ENCODE results near the gene TMEM184B. TPM values are rescaled to one million over a fixed set of nuclear protein-coding genes. Genes with fewer than 3 reads are reported as not detected.

The TMEM184B gene
- total RNA-seq, 1 experiment from 2014 or later, result 54.2 TPM

DNA sequence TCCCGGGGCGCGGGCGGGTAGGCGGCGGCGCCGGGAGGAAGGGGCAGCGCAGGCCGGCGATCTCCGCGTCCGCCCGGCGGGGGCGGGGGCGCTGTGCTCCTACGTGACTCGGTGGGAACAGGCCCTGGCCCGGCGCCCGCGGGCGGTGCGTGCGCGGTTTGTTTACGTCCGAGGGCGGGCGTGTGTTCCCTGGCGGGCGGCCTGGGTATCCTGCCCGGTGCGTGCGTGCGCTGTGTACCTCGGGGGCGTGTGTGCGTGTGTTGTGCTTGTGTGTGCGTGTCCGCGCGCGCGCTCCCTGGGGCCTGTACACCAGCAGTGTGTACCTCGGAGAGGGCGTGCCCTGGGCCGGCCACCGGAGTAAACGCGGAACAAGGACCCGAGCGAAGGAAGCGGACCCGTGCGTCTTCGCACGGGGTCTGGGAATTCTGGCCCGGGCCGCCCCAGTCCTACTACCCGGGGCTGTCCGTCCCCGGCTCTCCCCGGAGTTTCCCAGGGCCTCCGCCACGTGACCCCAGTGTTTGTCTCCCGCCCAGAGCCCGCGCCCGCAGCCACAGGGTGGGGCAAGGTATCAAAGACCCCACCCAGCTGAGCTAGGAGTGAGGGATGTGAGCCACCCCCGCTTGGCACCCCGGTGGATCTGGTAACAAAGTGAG, 70.2 kb downstream of the TMEM184B start:
- POLR2A ChIA-PET, result interaction anchor here (0.5 to 0.6 kb wide), 3 partner anchors 23 to 1427 kb away, joined by 3 to 14 read pairs (median 4); partner anchors contain the start of gene IFT27
- Histone ChIP-seq H3K27me3 (ENCODE audit: control insufficient read depth, insufficient read depth, low read length) (no peaks in the 10 kb centered on the region), H3K4me1 (ENCODE audit: control insufficient read depth, insufficient read depth, low read length) (no peaks in the 10 kb centered on the region; the same call in 1 of the 2 replicates), H3K4me3 (ENCODE audit: low read depth in 2 of 2, low read length in 2 of 2) (peak overlapping the region; percentile 62 to 93), H3K36me3 (ENCODE audit: control insufficient read depth, insufficient read depth, low read length) (no peaks in the 10 kb centered on the region; the same call in 1 of the 2 replicates), H3K27ac (ENCODE audit: low read length) (peak overlapping the region; percentile 52; the same call in 1 of the 2 replicates), H3K9me3 (ENCODE audit: control insufficient read depth, insufficient read depth, low read depth, low read length) (no peaks in the 10 kb centered on the region)
- ATAC-seq (peak; percentile 65), DNase-seq (ENCODE audit: low read depth, low spot score) (no peak)
- CTCF ChIA-PET, result interaction anchor here (0.6 kb wide), 2 partner anchors 12 to 143 kb away, joined by 3 to 6 read pairs; no protein-coding TSS in a partner anchor
- in situ Hi-C loops (cut with HindIII; ENCODE audit: low pct_unique_long_range_greater_than_20kb, low sequenced_read_pairs), result no loop called here
- TF ChIP-seq SIN3A (IDR thresholded peaks at IDR 0.05; ENCODE audit: borderline replicate concordance, insufficient read depth, low read depth, low read length) (peak; percentile 62; the same call in 1 of the 2 replicates), TCF7L2 (IDR thresholded peaks at IDR 0.05; ENCODE audit: low read depth, low read length) (no peak)
- intact Hi-C loops (cut with micrococcal nuclease; ENCODE audit: unreplicated experiment), result no loop called here
- BruUV-seq (replicated peaks), result no TSS peak

DNA sequence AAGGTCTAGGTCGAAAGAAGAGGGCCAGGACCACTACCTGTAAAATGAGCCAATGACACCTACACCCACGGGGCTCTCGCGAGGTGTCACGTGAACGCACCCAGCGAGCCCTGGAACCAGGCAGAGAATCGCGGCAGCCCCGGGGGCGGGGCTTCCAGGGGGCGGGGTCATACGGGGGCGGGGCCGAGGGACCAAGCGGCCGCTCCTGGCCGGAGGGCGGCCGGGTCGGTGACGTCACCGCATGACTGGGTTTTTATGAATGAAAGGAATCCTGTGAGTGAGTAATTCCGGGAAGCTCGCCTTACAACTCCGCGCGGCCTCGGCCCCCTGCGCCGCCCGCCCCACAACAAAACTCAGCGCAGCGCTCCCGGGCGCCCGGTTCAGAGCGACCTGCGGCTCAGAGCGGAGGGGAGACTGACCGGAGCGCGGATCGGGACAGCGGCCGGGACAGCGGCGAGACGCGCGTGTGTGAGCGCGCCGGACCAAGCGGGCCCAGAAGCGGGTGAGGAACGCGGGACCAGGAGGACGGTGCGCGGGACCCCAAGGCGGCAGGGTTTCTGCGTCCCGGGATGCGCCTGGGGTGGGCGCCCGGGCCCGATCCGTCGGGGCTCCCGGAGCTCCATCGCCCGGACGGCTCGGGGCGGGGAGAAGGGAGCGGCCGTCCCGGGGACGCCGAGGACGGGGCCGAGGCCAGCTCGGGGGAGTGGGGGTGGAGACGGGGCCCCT, 70.9 kb downstream of the TMEM184B start, which contains the start of gene MAFF:
Gene MAFF, plus strand, starts transcription at position 284 of the 726 bp plus-strand sequence. CDS start 11,860 bp downstream, outside the sequence.
- ChIA-PET POLR2A (interaction anchor here (0.5 to 0.6 kb wide), 3 partner anchors 22 to 1426 kb away, joined by 3 to 14 read pairs (median 4); partner anchors contain the start of gene IFT27), CTCF (interaction anchor here (0.6 kb wide), 2 partner anchors 11 to 142 kb away, joined by 3 to 6 read pairs; no protein-coding TSS in a partner anchor)
- BruUV-seq (replicated peaks), result no TSS peak
- no peaks in the 10 kb centered on the region; the same call in 1 of the 2 replicates for H3K36me3 ChIP-seq (ENCODE audit: control insufficient read depth, insufficient read depth, low read length)
- peak; percentile 89 for ATAC-seq
- no peaks in the 10 kb centered on the region for H3K9me3 ChIP-seq (ENCODE audit: control insufficient read depth, insufficient read depth, low read depth, low read length)
- H3K27me3 ChIP-seq (ENCODE audit: control insufficient read depth, insufficient read depth, low read length), result no peaks in the 10 kb centered on the region
- peak within 1 kb of the TSS; percentile 62 to 93 for H3K4me3 ChIP-seq (ENCODE audit: low read depth in 2 of 2, low read length in 2 of 2)
- H3K27ac ChIP-seq (ENCODE audit: low read length), result peak within 1 kb of the TSS; percentile 52; the same call in 1 of the 2 replicates
- TF ChIP-seq, protein P1, sequence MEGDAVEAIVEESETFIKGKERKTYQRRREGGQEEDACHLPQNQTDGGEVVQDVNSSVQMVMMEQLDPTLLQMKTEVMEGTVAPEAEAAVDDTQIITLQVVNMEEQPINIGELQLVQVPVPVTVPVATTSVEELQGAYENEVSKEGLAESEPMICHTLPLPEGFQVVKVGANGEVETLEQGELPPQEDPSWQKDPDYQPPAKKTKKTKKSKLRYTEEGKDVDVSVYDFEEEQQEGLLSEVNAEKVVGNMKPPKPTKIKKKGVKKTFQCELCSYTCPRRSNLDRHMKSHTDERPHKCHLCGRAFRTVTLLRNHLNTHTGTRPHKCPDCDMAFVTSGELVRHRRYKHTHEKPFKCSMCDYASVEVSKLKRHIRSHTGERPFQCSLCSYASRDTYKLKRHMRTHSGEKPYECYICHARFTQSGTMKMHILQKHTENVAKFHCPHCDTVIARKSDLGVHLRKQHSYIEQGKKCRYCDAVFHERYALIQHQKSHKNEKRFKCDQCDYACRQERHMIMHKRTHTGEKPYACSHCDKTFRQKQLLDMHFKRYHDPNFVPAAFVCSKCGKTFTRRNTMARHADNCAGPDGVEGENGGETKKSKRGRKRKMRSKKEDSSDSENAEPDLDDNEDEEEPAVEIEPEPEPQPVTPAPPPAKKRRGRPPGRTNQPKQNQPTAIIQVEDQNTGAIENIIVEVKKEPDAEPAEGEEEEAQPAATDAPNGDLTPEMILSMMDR (IDR thresholded peaks at IDR 0.05), result no peak
- TF ChIP-seq, protein P2, sequence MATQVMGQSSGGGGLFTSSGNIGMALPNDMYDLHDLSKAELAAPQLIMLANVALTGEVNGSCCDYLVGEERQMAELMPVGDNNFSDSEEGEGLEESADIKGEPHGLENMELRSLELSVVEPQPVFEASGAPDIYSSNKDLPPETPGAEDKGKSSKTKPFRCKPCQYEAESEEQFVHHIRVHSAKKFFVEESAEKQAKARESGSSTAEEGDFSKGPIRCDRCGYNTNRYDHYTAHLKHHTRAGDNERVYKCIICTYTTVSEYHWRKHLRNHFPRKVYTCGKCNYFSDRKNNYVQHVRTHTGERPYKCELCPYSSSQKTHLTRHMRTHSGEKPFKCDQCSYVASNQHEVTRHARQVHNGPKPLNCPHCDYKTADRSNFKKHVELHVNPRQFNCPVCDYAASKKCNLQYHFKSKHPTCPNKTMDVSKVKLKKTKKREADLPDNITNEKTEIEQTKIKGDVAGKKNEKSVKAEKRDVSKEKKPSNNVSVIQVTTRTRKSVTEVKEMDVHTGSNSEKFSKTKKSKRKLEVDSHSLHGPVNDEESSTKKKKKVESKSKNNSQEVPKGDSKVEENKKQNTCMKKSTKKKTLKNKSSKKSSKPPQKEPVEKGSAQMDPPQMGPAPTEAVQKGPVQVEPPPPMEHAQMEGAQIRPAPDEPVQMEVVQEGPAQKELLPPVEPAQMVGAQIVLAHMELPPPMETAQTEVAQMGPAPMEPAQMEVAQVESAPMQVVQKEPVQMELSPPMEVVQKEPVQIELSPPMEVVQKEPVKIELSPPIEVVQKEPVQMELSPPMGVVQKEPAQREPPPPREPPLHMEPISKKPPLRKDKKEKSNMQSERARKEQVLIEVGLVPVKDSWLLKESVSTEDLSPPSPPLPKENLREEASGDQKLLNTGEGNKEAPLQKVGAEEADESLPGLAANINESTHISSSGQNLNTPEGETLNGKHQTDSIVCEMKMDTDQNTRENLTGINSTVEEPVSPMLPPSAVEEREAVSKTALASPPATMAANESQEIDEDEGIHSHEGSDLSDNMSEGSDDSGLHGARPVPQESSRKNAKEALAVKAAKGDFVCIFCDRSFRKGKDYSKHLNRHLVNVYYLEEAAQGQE (IDR thresholded peaks at IDR 0.05; ENCODE audit: insufficient read depth in 1 of 2, low read depth in 2 of 2, low read length in 1 of 2), result no peak
- peak; percentile 77; the same call in 1 of the 2 replicates for TF ChIP-seq SIN3A (IDR thresholded peaks at IDR 0.05; ENCODE audit: borderline replicate concordance, insufficient read depth, low read depth, low read length)
- 0 out of 2 replicates have a peak, but pooled peaks have one; percentile 10 for TF ChIP-seq TCF7L2 (IDR thresholded peaks at IDR 0.05; ENCODE audit: low read depth, low read length)
- H3K4me1 ChIP-seq (ENCODE audit: control insufficient read depth, insufficient read depth, low read length), result no peaks in the 10 kb centered on the region; the same call in 1 of the 2 replicates
- in situ Hi-C loops (cut with HindIII; ENCODE audit: low pct_unique_long_range_greater_than_20kb, low sequenced_read_pairs), result no loop called here
- DNase-seq (ENCODE audit: low read depth, low spot score), result no peak
- intact Hi-C loops (cut with micrococcal nuclease; ENCODE audit: unreplicated experiment), result no loop called here

All from Panc1 (cell line).